AG09319 (cell line): ENCODE measurements around the gene DOCK3.

Experiments
- DNase-seq: peaks from one replicate; pipeline ENCODE4 v3.0.0-alpha.2; 2010; ENCODE audit warnings: low read depth; ENCODE audit errors: extremely low read depth
- TF ChIP-seq, protein P1 (sequence below): IDR thresholded peaks from 2 replicates; pipeline ENCODE4 v1.5.1; 2011; ENCODE audit warnings: low read depth, mild to moderate bottlenecking, inconsistent platforms, low read length, moderate library complexity

DOCK3 gene

DNA sequence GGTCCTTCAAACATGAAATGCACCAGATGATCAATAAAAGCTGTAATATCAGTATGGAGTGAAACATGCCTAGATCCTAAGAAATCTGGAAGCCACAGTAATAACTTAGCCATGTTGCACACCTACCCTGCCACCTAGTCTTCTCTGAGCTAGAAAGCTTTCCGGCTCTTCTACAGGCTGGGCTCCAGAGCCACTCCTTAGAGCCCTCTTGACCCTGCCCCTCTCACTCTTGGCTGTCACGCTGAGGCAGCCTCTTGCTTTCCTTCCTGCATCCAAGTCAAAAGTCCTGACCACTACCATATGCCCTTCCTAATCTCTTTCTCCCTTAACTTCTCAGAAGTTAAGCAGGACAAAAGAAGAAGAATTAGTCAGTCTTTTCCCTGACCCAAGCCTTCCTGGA lies 734.1 kb downstream of the DOCK3 start:
- DNase-seq: no peak
- TF ChIP-seq, protein P1, sequence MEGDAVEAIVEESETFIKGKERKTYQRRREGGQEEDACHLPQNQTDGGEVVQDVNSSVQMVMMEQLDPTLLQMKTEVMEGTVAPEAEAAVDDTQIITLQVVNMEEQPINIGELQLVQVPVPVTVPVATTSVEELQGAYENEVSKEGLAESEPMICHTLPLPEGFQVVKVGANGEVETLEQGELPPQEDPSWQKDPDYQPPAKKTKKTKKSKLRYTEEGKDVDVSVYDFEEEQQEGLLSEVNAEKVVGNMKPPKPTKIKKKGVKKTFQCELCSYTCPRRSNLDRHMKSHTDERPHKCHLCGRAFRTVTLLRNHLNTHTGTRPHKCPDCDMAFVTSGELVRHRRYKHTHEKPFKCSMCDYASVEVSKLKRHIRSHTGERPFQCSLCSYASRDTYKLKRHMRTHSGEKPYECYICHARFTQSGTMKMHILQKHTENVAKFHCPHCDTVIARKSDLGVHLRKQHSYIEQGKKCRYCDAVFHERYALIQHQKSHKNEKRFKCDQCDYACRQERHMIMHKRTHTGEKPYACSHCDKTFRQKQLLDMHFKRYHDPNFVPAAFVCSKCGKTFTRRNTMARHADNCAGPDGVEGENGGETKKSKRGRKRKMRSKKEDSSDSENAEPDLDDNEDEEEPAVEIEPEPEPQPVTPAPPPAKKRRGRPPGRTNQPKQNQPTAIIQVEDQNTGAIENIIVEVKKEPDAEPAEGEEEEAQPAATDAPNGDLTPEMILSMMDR: no peak

DNA sequence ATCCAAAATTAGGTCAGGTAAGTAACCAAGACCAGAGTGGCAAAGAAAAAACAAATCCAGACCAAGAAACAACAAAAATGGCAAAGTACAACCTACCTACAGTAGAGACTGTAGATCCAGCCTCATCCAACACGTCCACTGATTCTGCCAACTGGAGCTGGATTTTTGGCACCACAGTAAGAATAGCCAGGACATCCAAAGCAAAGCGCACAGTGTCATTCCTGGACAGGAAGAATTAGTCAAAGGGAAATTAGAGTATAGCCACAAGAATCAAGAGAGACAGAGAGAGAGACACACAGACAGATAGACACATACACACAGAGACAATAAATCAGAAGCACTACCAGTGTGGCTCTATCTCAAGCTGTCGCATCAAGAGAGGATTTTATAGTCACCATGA lies 747.5 kb downstream of the DOCK3 start:
- TF ChIP-seq, protein P1: no peak
- no peak for DNase-seq

DNA sequence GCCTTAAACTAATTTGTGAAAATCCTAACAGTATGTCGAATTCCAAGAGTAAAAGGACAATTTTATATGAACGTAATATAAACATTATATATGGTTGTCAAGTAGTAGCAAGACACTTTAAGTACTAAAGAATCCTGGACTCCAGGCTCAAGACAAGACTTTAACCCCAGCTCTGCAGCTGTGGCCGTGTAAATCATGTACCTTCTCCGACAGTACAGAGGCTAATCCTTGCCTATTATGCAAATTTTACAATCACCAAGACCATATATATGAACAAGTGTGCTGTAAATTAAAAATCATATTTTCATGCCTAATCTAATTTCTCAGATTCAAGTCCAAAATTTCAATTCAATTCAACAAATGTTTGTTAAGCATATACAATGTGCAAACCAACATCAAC lies 752.2 kb downstream of the DOCK3 start:
- TF ChIP-seq, protein P1: no peak
- DNase-seq: no peak

DNA sequence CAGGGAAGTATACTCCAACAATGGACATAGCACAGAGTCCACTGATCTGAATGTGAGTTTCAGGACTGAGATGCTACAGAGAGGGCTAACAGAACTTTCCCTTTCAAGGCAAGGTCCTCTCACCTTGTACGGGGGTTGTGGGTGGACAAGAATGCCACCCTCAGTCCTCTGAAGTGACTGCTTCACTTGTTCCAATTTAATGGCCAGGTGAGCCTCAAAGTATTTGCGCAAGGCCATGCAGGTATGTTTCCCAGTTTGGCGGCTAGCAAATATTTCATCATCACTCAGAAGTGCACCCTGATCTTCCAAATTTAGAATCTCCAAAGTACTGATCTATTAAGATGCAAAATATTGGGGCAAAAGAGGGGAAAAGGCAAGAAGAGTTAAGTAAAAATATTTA lies 754.4 kb downstream of the DOCK3 start:
- no peak for DNase-seq
- TF ChIP-seq, protein P1: no peak
